Ishikawa (cell line): Measurements from ENCODE around the gene GALNTL6.

Experiments used
- CEBPB ChIP-seq: IDR thresholded peaks from 2 replicates; pipeline ENCODE4 v1.6.1; 2012
- CREB1 ChIP-seq: IDR thresholded peaks from 2 replicates; pipeline ENCODE4 v1.6.1; 2012; ENCODE audit warnings: low read depth
- EGR1 ChIP-seq: IDR thresholded peaks from 2 replicates; pipeline ENCODE4 v1.6.1; 2012
- EP300 ChIP-seq: IDR thresholded peaks from 2 replicates; pipeline ENCODE4 v1.6.1; 2012; ENCODE audit warnings: borderline replicate concordance
- FOXM1 ChIP-seq: IDR thresholded peaks from 2 replicates; pipeline ENCODE4 v1.6.1; 2012; ENCODE audit warnings: low read depth, borderline replicate concordance
- MAX ChIP-seq: IDR thresholded peaks from 2 replicates; pipeline ENCODE4 v1.6.1; 2012
- NFIC ChIP-seq: IDR thresholded peaks from 2 replicates; pipeline ENCODE4 v1.6.1; 2012
- RAD21 ChIP-seq: IDR thresholded peaks from 2 replicates; pipeline ENCODE4 v1.6.1; 2012; ENCODE audit warnings: low read depth
- REST ChIP-seq: IDR thresholded peaks from 2 replicates; pipeline ENCODE4 v1.6.1; 2012; ENCODE audit warnings: low read depth, mild to moderate bottlenecking
- TAF1 ChIP-seq: IDR thresholded peaks from 2 replicates; pipeline ENCODE4 v1.6.1; 2012; ENCODE audit warnings: low read depth, mild to moderate bottlenecking
- TCF12 ChIP-seq: IDR thresholded peaks from 2 replicates; pipeline ENCODE4 v1.6.1; 2012; ENCODE audit warnings: low read depth
- TEAD4 ChIP-seq: IDR thresholded peaks from 2 replicates; pipeline ENCODE4 v1.6.1; 2012
- USF1 ChIP-seq: IDR thresholded peaks from 2 replicates; pipeline ENCODE4 v1.6.1; 2012
- YY1 ChIP-seq: IDR thresholded peaks from 2 replicates; pipeline ENCODE4 v1.6.1; 2012; ENCODE audit warnings: low read depth
- ZBTB7A ChIP-seq: IDR thresholded peaks from 2 replicates; pipeline ENCODE4 v1.6.1; 2012; ENCODE audit warnings: low read depth

GALNTL6 gene

GRCh38 chr4:173025131-173025530 is 1211.9 kb downstream of the GALNTL6 start:
- TF ChIP-seq USF1, result 0 out of 2 replicates have a peak, but pooled peaks have one; percentile 25
- TF ChIP-seq CREB1, result no peak
- no peak for TF ChIP-seq YY1
- TF ChIP-seq RAD21, result peak; percentile 98
- no peak for TF ChIP-seq CEBPB
- TF ChIP-seq TEAD4, result no peak
- no peak for TF ChIP-seq FOXM1

- no peak for TF ChIP-seq MAX
- TF ChIP-seq CEBPB, result no peak
- no peak for TF ChIP-seq EP300
- no peak for TF ChIP-seq RAD21
- TF ChIP-seq YY1, result no peak
- no peak for TF ChIP-seq ZBTB7A
- no peak for TF ChIP-seq EGR1
- TF ChIP-seq TCF12, result no peak
- TF ChIP-seq USF1, result no peak
- TF ChIP-seq TEAD4, result no peak
- TF ChIP-seq CREB1, result no peak
- no peak for TF ChIP-seq NFIC
- no peak for TF ChIP-seq REST
- TF ChIP-seq FOXM1, result no peak
- no peak for TF ChIP-seq TAF1
Measured at GRCh38 chr4:173037242-173037641, 1224.0 kb downstream of the GALNTL6 start.

GRCh38 chr4:173038192-173038896 is 1225.1 kb downstream of the GALNTL6 start:
- TF ChIP-seq ZBTB7A, result no peak
- no peak for TF ChIP-seq TAF1
- TF ChIP-seq TEAD4, result no peak
- no peak for TF ChIP-seq NFIC
- TF ChIP-seq YY1, result no peak
- TF ChIP-seq CREB1, result no peak
- TF ChIP-seq MAX, result no peak
- TF ChIP-seq EGR1, result no peak
- TF ChIP-seq FOXM1, result no peak
- no peak for TF ChIP-seq CEBPB
- no peak for TF ChIP-seq RAD21
- no peak for TF ChIP-seq EP300
- TF ChIP-seq TCF12, result no peak
- TF ChIP-seq USF1, result no peak
- TF ChIP-seq REST, result no peak

- TF ChIP-seq NFIC, result 0 out of 2 replicates have a peak, but pooled peaks have one; percentile 5
- no peak for TF ChIP-seq TAF1
- no peak for TF ChIP-seq CEBPB
Measured at GRCh38 chr4:173039617-173040577, 1226.7 kb downstream of the GALNTL6 start.

GRCh38 chr4:173041482-173041881 is 1228.3 kb downstream of the GALNTL6 start:
- TF ChIP-seq YY1, result no peak
- no peak for TF ChIP-seq TEAD4
- no peak for TF ChIP-seq CREB1
- TF ChIP-seq CEBPB, result no peak
- TF ChIP-seq TCF12, result no peak
- TF ChIP-seq USF1, result no peak
- no peak for TF ChIP-seq MAX
- no peak for TF ChIP-seq REST
- no peak for TF ChIP-seq RAD21
- no peak for TF ChIP-seq EP300
- TF ChIP-seq ZBTB7A, result no peak
- no peak for TF ChIP-seq NFIC
